ENCODE results near the gene BTRC.

DNA sequence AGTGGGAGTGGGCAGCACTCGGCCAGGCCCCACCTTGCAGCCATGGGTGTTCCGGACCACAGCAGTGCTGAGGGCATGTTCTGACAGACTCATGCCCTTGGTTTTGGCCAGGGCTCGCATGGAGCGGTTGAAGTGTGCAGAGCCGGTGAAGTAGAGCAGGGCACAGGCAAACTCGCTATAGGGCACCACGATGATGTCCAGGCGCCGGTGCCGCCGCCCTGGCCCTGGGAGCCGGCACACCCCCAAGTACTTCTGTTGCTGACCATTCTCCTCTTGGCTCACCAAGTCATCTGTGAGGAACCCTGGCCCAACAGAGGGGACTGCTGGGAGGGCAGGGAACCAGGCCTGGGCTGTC lies 225.5 kb downstream of the BTRC start:
- TF ChIP-seq EZH2phosphoT487 (IDR thresholded peaks at IDR 0.05; ENCODE audit: borderline replicate concordance) = no peak
- TF ChIP-seq CTCF (IDR thresholded peaks at IDR 0.05 in 2 of 3, conservative IDR thresholded peaks at IDR 0.05 in 1 of 3; ENCODE audit: borderline replicate concordance in 1 of 3, insufficient read depth in 1 of 3, low read depth in 2 of 3, low read length in 2 of 3) = no peak
- no peak for TF ChIP-seq POLR2AphosphoS5 (IDR thresholded peaks at IDR 0.05; ENCODE audit: low read depth, low read length)
- no peak for TF ChIP-seq ZNF274 (IDR thresholded peaks at IDR 0.05; ENCODE audit: low read depth, low read length)

Measured in HCT116 (cell line).